Kidney tubule cell (primary cell): ENCODE results near the gene PTPRO.

Experiments used
- DNase-seq: peaks from one replicate; pipeline ENCODE4 v3.0.0-alpha.2; 2018; ENCODE audit warnings: low spot score

The PTPRO gene

DNA sequence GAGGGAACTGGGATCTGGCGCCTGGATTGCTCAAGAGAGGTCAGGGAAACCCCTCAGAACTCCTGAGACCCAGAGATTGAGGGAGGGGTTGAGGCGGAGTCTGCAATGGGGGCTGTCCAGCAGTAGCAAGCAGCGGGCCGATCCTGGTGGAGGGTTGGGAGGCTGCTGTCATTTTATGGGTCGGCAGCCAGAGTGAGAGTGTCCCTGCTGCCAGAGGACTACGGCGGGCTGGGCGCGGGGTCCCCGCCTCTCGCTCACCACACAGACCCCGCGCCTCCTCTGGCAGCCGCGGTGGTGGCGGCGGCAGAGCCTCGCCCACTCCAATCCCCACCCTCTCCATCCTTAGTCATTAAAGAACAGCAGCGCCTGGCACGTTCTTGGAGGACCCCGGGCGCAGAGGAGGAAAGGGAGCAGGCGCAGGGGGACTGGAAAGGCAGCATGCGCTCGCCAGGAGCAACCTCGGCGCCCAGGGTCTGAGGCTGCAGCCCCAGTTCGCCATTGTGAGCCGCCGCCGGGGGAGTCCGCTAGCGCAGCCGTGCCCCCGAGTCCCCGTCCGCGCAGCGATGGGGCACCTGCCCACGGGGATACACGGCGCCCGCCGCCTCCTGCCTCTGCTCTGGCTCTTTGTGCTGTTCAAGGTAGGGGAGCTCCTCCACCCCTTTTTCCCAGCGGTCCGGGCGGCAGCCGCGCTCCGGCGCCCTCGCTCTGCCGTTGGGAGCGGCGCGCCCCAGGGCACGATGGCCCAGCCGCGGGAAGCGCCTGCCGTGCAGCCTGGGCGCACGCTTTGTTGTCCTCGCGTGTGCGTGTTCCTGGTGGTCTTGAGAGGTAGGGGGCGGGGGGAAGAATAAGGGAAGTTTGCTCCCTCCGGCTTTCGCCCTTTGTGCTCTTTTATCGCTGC, at the start of gene PTPRO:
TSS of gene PTPRO (plus strand) at position 345 of the 898 bp plus-strand sequence.
- peak; percentile 36 for DNase-seq

DNA sequence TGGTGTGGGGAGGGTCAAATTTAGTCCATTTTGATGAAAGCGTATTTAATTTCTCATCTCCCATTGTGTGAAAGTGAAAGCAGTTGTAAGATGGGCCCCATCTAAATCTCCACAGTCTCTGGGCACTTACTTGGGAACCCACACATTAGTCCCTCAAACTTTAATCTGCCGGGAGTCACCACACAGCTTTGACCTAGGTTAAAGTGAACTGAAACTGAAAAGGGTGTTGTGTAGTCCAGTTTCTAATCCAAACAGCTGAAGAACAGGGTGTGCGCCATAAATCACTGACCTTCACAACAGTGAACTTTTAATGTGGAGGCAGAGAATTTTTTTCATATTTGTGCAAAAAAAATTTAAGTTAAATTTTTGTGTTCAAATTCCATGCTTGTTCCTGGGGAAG, 48.4 kb upstream of the PTPRO start:
- no peak for DNase-seq

DNA sequence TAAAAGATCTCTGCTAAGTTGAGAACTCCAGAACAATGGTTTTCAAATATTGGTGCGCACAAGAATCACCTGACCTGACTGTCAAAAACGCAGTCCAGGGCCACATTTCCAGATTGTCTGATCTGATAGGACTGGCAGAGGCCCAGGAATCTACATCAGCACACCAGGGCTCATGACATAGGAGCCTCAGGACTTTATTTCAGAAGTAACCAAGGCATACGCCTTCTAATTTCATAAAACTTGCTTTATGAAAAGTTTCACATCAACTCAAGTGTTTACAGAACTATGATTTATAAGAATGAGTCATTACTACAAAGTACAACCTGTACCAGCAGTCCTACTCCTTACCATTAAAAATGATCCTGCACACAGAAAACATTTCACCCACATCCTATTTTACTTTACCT, 47.7 kb upstream of the PTPRO start:
- no peak for DNase-seq

DNA sequence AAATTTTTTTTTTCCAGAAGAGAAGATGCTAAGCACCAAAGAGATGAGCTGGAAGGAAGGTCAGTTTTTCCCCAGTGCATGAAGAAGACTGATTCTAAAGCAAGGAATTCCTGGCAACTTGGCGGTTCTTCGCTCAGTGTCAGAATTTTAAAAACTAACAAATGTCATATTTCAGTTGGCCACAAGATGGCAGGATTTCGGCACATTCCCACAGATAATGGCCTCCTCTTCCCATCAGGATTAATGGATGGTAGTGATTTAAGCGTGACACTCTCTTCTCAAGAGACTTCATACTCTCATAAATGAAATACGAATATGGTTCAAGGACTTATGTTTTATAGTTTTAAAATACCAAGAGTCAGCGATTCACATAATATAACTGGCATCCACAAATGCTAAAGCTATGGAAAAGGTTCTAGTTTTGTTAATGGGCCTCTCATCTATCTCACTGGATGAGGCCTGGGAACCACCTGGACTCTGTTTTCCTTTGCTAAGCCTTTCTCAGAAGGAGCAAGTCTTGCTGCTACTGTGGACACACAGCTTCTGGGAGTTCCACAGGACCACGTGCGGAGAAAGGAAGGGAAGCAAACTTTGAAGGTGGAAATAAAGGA, 46.1 kb upstream of the PTPRO start:
- DNase-seq, result peak; percentile 58

DNA sequence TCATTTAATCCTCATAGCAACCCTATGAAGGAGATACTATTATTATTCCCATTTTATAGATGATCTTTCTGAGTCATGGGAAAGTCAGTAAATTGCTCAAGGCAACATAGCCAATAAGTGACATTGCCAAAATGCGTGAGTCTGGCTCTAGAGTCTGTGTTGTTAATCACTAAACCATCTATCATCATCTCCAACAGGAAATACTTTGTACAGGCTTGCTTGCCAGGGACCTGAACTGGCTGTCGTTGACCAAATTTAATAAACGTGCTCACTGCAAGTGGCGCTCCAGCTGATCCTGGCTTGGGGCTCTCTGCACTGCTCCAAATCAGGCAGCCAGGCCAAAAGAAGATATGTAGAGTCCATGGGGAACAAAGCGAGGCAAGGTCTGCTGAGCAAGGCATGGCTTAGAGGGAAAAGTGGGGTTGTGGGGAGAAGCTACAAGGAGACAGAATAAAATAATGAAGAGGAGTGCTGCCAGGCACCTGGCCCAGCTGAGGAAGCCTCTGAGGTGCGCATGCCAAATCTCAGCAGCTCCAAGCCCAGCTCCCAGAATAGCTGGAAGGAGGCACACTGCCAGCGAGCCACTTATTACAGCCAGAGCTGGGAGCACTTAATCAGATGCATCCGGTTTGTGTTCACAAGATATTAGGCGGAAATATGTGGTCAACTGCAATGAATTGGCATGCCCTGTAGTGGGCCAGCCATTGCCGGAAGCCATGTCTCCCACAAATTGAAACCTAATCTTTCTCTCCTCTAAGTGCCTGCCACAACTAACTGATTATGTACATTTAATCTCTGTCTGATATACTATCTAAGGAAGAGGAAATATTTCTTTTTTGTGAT, 43.3 kb upstream of the PTPRO start:
- DNase-seq, result peak; percentile 87

DNA sequence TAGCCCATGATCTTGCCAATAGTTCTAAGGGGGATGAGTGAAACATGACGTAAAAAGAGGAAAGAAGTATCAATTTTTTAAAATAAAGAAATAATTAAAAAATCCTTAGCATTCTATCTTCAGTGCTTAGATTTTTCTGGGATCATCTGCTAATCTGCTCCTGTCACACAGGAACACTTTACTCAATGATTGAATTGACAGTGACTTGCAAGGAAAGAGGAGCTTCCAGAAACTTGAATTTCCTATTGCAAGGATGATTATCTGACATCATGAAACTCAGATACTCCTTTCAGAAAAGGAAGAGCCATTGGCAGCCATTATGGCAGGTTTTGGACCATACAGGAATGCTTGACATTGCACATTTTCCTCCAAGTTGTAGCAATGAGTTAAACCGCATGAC, 41.4 kb upstream of the PTPRO start:
- DNase-seq, result no peak

DNA sequence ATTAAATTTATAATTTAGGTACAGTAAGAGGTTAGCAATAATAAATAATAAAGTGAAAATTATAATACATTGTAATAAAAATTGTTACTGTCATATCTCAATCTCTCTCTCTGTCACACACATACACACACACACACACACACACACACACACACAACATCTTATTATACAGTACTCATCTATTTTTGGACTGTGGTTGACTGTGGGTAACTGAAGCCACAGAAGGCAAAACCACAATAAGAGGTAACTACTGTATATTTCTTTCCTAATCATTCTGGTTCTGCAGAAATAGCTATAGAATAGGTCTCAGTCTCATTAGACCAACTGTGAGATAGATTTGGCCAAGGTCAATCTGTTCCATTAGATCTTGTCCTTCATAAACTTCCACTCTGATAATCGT, 33.1 kb upstream of the PTPRO start:
- peak; percentile 2 for DNase-seq

DNA sequence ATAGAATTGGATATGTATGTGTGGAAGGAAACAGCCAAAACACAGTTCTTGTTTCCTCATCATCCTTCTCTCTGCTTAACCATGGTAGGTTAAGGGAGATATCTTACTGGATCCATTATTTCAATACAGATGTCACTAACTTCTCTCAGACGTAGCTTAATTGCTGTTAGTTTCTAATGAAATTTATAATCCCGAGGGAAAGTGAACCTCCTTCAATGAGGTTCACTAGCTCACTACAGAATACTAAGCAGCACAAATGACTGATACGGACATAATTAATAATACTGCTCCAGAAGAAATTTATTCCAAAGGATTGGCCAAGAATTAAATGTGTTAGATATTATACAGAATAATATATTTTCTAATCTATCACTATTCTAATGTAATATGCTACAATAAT, 28.6 kb upstream of the PTPRO start:
- no peak for DNase-seq

DNA sequence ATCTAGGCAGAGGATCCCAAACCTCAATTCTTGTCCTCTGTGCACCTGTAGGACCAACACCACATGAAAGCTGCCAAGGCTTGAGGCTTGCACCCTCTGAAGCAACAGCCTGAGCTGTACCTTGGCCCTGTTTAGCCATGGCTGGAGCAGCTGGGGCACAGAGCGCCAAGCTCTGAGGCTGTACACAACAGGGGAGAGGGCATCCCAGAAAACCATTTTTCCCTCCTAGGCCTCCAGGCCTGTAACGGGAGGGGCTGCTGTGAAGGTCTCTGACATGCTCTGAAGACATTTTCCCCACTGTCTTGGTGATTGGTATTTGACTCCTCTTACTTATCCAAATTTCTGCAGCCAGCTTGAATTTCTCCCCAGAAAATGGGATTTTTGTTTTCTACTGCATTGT, 22.4 kb upstream of the PTPRO start:
- DNase-seq, result no peak

DNA sequence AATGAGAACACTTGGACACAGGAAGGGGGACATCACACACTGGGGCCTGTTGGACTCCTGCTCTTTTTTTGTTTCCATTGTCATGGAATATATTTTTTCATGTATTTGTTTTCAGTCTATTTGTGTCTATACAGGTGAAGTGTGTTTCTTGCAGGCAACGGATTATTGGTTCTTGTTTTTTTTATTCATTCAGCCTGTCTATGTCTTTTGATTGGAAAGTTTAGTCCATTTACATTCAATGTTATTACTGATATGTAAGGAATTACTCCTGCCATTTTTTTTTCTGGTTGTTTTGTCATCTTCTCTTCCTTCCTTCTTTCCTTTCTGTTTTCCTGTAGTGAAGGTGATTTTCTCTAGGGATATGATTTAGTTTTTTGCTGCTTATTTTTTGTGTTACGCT, 18.0 kb upstream of the PTPRO start:
- no peak for DNase-seq

DNA sequence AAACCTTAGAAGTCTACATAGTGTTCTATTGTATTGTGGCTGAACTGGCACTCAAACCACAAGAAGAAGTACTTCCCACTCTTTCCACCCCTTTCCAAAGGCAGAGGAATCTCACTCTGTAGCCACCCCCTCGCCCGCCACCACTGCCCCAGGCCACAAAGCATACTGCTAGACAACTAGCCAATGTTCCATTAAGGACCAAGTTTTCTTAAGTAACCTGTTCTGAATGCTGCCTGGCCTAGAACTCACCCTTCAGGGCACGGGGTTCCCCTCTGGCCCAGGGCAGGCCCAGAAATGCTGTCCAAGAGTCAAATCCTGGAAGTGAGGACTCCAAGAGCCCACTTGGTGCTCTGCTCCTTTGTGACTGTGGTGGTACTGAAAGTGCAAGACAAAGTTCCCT, 15.7 kb upstream of the PTPRO start:
- DNase-seq, result no peak

DNA sequence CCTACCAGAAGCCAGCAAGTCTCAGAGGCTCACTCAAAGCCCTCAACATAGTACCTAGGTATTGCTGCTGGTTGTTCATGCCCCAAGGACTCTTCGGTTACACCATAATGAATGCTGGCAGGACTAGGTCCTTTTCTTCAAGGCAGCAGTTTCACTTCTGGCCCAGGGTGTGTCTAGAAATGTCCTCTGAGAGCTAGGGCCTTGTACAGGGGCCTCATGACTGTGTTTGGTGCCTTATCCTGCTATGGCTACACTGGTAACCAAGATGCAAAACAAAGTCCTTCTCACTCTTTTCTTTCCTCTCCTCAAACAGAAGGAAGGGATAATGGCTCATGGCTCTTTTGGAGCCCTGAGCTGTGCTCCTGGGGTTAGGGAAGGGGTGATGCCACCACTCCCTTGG, 15.2 kb upstream of the PTPRO start:
- DNase-seq, result no peak

DNA sequence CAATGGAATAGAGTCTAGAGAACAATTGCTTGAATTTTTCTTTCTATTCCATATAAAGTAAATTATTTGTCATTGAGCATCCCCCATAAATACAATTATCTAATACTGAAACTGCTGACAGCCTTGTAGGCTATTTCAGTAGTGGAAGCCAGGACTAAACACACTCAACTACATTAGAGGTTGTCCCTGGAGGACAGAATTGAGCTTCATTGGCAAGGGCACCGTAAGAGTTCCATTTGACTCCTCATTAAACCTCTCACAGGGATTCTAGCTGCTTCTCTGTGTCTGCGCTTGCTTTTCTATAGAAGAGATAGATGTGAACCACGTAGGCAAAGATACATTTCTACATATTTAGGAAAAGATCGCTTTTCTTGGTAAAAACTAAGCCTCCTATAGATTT, 3.5 kb upstream of the PTPRO start:
- no peak for DNase-seq

DNA sequence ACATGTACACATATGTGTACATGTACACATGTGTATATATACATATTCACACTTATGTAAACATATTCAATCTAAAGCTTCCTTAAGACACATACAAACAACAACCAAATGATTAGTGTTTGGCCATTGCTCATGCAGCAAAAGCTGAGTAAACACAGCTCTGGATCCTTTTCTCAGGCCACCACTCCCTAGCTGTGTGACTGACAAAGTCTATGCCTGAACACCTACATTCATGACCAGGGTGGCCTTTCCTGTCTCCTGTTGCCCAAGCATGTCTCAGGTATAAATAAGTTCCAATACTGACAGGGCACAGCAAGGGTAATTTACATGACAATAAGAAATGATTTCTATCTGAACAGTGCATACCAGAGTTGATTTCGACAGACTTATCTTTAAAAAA, 1.4 kb upstream of the PTPRO start:
- DNase-seq, result no peak

DNA sequence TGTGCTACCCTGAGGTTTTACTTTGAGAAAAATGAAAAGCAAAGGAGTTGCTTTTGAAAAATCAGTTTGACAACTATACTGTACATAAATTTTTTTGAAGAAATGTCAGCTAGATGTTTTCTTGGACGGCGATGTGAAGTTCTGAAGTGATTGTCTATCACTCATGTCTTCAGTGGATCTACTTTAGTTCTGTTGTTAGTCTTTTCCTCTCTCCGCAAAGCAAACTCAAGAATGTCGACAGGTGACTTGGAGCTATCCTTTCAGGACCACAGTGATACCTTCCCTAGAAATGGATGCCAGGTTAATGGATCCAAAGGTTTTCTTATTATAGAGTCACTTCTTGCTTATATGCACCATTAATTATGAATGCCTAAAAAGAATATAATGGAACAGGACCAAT, 1.2 kb downstream of the PTPRO start:
- DNase-seq, result peak; percentile 28

DNA sequence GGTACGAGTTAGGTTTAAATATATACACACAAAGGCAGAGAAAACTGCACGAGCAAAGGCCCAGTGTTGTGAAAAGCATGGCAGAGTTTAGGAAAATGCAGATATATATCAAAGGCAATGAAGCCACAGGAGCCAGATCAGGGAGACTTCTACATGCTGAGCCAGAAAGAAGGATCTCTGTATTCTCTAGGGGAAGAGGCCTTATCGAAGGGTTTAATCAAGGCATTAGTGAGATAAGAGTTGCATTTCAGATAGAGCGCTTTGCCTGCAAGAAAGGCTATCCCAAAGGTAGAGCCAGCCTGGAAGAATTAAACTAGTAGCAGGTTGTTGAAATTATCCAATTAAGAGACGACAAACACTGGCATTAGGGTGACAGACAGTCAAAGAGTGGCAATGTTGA, 7.6 kb downstream of the PTPRO start:
- no peak for DNase-seq

DNA sequence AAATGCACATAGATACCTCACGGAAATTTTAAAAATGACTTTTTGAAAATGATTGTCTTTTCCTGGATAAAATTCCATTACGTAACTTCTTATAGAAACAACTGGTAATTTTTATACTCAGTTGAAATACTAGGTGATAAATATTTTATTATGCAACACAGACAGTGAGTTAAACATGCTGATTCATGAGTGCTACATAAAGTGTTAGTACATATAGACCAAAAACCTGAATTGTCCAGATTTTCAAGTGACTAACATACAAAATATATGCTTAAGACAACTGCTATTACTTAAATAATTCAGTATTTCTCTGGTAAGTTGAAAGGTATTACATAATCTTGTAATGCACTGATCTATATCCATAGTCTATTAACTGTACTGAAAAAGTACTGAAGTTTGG, 11.9 kb downstream of the PTPRO start:
- DNase-seq, result no peak

DNA sequence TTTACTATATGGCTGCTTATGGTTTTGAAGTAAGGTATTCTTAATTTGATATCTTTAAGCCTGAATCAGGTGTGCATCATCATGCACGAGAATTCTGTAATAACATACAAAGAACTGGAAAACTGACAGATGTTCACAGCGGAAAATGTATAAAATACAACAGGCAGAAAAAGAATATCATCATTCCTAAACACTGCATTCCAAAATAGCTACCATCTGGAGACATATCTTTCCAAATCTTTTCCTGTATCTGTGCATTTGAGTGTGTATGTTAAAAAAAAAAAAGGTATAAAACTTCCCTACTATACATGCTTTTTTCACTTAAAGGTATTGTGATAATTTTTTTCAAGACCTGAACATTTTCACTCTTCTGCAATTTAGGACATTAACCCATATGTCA, 13.7 kb downstream of the PTPRO start:
- DNase-seq, result no peak

DNA sequence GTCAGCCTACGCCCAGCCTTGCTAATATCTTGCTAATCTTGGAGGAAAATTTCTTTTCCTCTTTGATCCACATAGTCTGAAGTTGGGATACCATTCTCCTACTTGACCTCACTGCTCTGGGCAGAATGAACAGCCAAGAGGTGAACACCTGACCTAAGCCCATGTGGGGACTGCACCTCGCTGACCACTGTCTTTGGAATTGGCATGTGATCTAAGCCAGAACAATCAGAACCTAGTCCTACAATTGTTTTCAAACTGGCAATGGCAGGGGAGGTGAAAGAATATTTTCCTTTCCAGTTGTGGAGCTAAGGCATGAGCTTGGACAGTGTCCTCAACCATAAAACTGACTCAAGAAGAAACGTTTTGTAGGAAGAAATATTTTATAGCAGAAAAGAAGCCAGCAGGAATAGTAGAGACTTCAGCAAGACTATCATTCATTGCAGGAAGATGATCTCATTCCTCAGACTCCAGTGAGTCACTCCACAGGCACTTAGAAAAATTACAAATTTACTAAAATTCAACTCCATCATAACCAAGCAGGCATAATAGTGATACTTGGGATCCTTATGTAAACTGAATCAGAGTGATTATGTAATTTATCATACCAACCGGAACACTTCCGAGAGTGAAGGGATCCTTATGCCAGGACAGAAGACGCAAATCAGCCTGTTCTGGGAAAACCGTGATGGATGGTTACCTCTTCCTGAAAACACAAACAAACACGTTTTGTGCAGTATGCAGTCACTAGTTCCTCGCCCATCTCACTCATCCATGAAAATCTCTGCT, 14.7 kb downstream of the PTPRO start:
- DNase-seq, result peak; percentile 99

DNA sequence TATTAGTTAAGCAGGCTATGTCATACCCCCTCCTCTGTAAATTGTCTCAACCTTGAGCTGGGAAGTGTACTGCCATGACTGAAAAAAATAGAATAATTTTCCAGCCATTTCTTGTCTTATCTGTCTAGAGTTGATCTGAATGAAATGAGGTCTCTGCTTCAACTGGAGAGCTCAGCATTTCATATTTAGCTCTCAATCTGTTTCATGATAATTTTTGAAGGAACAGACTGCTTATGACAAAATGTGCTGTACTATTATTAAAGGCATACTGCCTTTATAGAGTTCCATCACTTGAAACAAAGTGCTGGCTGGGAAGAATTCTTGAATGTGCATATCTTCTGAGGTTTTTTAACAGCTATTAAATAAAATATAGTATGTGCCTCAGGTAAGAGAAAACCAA, 19.1 kb downstream of the PTPRO start:
- DNase-seq, result no peak

DNA sequence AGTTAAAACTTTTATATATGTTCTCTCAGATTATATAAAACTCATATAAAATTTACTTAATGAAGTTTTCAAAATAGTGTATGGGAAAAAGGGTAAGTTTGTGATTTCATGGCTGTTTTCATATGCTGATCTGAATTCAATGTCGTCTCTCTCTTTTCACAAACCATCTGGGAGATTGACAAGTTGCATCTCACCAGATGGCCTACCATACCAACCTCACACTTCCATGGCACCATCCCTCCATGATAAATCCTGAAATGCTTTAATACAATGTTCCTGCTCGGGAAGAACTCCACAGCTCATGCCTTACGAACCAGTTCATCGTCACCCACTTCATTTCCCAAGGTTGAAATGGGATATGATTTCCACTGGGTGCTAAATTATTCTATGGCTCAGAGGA, 22.3 kb downstream of the PTPRO start:
- no peak for DNase-seq

DNA sequence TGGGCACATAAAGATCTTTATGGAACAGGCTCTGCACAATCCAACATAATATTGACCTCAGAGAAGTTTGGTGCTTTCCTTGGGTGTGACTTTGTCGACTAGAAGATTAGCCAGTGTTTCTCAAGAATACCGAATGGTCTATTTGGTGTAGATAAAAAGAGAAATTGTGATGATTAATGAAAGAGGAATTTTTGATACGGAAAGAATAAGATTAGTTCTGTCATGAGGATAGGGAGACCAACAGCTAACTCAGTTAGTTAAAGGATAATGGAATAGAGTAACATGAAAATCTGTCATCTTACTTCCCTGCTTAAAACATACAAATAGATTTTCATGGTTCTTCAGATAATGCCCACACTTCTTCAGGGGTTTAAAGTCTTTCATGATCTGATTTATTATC, 24.2 kb downstream of the PTPRO start:
- DNase-seq, result no peak
